ENCODE data around the gene ANGPTL2.

Gene ANGPTL2

DNA sequence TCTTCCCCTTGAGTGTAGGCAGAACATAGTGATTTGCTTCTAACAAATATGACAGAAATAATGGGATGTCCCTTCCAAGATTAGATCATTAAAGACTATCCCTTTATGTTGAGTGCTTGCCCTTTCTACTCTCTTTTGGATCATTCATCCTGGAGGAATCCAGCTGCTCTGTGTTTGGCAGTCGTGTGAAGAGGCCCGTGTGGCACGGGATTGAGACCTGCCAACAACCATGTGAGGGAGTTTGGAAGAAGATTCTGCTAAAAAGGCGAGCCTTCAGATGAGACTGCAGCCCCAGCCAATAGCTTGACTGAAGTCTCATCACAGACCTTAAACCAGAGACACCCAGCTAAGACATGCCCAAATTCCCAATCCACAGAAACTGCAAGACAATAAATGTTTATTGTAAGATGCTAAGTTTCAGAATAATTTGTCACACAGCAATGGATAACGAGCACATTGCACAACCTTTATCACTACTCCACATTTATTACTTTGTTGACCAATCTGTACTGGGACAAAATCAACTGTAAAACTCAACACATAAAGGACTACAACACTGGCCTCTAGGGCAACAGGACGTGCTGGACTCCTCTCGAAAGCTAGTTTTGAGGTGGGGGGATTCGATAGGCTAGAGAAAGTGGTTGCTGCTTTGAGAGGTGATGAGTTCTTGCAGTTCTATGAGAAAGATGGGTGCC is 42.8 kb downstream of the ANGPTL2 start:
- no peak for DNase-seq (ENCODE audit: low read depth)
- H3K4me3 ChIP-seq (ENCODE audit: low read depth, low read length), result no peak overlapping the region
- TF ChIP-seq, protein P1, sequence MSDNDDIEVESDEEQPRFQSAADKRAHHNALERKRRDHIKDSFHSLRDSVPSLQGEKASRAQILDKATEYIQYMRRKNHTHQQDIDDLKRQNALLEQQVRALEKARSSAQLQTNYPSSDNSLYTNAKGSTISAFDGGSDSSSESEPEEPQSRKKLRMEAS (IDR thresholded peaks at IDR 0.05; ENCODE audit: low read depth, low read length), result no peak
- TF ChIP-seq POLR2A (IDR thresholded peaks at IDR 0.05; ENCODE audit: extremely low read depth, insufficient read length) (no peak), MYC (IDR thresholded peaks at IDR 0.05; ENCODE audit: low read depth, low read length) (no peak), CTCF (IDR thresholded peaks at IDR 0.05; ENCODE audit: low read depth, low read length) (no peak)

- TF ChIP-seq POLR2A (IDR thresholded peaks at IDR 0.05; ENCODE audit: extremely low read depth, insufficient read length) (no peak), CTCF (IDR thresholded peaks at IDR 0.05; ENCODE audit: low read depth, low read length) (no peak), MYC (IDR thresholded peaks at IDR 0.05; ENCODE audit: low read depth, low read length) (no peak)
- TF ChIP-seq, protein P1 (IDR thresholded peaks at IDR 0.05; ENCODE audit: low read depth, low read length), result no peak
- no peak for DNase-seq (ENCODE audit: low read depth)
- H3K4me3 ChIP-seq (ENCODE audit: low read depth, low read length), result no peak overlapping the region
Observed at GRCh38 chr9:127078988-127079387, 43.4 kb downstream of the ANGPTL2 start.

- TF ChIP-seq MYC (IDR thresholded peaks at IDR 0.05; ENCODE audit: low read depth, low read length) (no peak), POLR2A (IDR thresholded peaks at IDR 0.05; ENCODE audit: extremely low read depth, insufficient read length) (no peak), CTCF (IDR thresholded peaks at IDR 0.05; ENCODE audit: low read depth, low read length) (no peak)
- TF ChIP-seq, protein P1 (IDR thresholded peaks at IDR 0.05; ENCODE audit: low read depth, low read length), result no peak
- DNase-seq (ENCODE audit: low read depth), result no peak
Observed at GRCh38 chr9:127078336-127078735, 44.1 kb downstream of the ANGPTL2 start.

DNA sequence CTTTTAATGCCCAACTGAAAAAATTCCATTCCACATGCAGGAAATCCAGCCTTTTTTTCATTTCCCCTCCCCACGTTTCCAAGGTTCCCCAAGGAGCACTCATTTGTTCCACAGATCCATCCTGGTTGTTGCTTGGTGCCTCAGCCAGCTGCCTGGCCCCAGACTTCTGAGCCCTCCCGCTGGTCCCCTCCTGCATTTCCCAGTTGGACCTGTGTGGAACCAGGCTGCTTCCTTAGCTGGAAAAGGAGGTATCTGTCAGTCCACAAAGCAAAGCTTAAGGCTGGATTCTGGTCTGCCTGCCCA is 44.8 kb downstream of the ANGPTL2 start:
- no peak overlapping the region for H3K4me3 ChIP-seq (ENCODE audit: low read depth, low read length)
- no peak for DNase-seq (ENCODE audit: low read depth)
- TF ChIP-seq CTCF (IDR thresholded peaks at IDR 0.05; ENCODE audit: low read depth, low read length) (no peak), MYC (IDR thresholded peaks at IDR 0.05; ENCODE audit: low read depth, low read length) (no peak), POLR2A (IDR thresholded peaks at IDR 0.05; ENCODE audit: extremely low read depth, insufficient read length) (no peak)
- TF ChIP-seq, protein P1 (IDR thresholded peaks at IDR 0.05; ENCODE audit: low read depth, low read length), result no peak

More at GRCh38 chr9:127078336-127078735, 44.1 kb downstream of the ANGPTL2 start:
- no peak overlapping the region for H3K4me3 ChIP-seq (ENCODE audit: low read depth, low read length)

DNA sequence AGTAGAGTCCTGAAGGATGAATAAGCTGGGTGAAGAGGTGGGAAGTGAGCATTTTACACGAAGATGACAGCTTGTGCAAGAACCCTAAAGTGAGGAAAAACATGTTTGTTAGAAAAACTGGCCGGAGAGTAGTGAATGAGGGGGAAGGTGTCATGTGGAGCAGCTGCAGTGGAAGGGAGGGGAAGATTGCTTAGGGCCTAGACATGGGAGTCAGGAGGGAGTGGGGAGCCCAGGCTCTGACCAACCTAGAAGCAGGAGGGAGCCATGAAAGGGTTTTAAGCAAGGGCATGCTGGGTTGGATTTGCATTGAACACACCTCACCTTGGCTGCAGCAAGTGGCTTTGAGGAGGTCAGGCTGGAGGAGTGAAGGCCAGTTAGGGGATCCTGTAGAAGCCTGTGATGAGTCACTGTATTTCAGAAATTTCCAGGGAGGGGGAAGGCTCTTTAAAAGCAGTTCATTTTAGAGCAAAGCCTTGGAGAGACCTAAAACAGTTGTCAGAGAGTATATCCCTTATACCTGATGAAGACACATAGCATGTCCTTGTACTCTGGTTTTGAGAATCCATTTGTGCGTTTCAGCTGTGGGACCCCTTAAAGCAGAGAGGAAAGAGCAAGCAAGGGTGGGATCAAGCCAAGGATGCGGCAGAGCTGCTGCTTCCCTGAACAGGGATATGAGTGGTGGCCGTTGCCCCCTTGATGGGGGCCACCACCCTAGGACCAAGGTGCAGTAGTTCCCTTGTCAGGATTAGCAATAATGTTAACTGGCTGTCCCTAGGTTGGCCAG is 45.4 kb downstream of the ANGPTL2 start:
- no peak for DNase-seq (ENCODE audit: low read depth)
- no peak overlapping the region for H3K4me3 ChIP-seq (ENCODE audit: low read depth, low read length)
- TF ChIP-seq, protein P1 (IDR thresholded peaks at IDR 0.05; ENCODE audit: low read depth, low read length), result no peak
- TF ChIP-seq MYC (IDR thresholded peaks at IDR 0.05; ENCODE audit: low read depth, low read length) (no peak), CTCF (IDR thresholded peaks at IDR 0.05; ENCODE audit: low read depth, low read length) (no peak), POLR2A (IDR thresholded peaks at IDR 0.05; ENCODE audit: extremely low read depth, insufficient read length) (no peak)

All from NB4 (cell line).